ENCODE data around the gene EYA2. TPM values are rescaled to one million over a fixed set of nuclear protein-coding genes. Genes with fewer than 3 reads are reported as not detected.

The EYA2 gene
- total and polyA plus RNA-seq, 12 donors = 0.26 to 1.9 (median 0.70) TPM

DNA sequence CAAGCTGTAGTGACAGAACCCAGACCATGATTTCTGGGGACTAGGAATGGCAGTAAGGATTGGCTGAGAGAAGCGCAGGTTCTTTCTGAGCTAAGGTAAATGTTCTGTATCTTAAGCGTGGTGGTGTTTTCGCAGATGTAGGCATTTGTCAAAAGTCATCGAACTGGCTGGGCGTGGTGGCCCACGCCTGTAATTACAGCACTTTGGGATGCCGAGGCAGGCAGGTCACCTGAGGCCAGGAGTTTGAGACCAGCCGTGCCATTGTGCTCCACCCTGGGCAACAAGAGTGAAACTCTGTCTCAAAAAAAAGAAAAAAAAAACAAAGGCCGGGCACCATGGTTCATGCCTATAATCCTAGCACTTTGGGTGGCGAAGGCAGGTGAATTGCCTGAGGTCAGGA, 40.7 kb upstream of the EYA2 start:
- Histone ChIP-seq H3K9me3 (no peaks in the 10 kb centered on the region), H3K36me3 (no peaks in the 10 kb centered on the region), H3K4me1 (no peaks in the 10 kb centered on the region), H3K27me3 (peaks cover 0 to 24% (median 5%) of the 10 kb centered on the region in 7 donors), H3K4me3 (no peak overlapping the region), H3K27ac (no peak overlapping the region)
- DNase-seq (no peak), ATAC-seq (no peak)
- WGBS, 2 donors = 93 to 95% methylated on average over 10 of the region's 10 CpGs
- TF ChIP-seq, protein P1, sequence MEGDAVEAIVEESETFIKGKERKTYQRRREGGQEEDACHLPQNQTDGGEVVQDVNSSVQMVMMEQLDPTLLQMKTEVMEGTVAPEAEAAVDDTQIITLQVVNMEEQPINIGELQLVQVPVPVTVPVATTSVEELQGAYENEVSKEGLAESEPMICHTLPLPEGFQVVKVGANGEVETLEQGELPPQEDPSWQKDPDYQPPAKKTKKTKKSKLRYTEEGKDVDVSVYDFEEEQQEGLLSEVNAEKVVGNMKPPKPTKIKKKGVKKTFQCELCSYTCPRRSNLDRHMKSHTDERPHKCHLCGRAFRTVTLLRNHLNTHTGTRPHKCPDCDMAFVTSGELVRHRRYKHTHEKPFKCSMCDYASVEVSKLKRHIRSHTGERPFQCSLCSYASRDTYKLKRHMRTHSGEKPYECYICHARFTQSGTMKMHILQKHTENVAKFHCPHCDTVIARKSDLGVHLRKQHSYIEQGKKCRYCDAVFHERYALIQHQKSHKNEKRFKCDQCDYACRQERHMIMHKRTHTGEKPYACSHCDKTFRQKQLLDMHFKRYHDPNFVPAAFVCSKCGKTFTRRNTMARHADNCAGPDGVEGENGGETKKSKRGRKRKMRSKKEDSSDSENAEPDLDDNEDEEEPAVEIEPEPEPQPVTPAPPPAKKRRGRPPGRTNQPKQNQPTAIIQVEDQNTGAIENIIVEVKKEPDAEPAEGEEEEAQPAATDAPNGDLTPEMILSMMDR (IDR thresholded peaks at IDR 0.05) = no peak
- intact Hi-C loops (cut with DNase I) = no loop called here

GRCh38 chr20:46857061-46857831, 37.4 kb upstream of the EYA2 start:
- H3K4me1 ChIP-seq = no peaks in the 10 kb centered on the region
- H3K4me3 ChIP-seq = no peak overlapping the region
- no peak for DNase-seq
- intact Hi-C loops (cut with DNase I) = no loop called here
- H3K36me3 ChIP-seq = no peaks in the 10 kb centered on the region
- no peak for ATAC-seq
- WGBS, 2 donors = 66 to 68% methylated on average over 6 of the region's 6 CpGs
- H3K27me3 ChIP-seq = peaks cover 0 to 8% (median 0%) of the 10 kb centered on the region in 7 donors
- H3K27ac ChIP-seq = no peak overlapping the region
- TF ChIP-seq, protein P1 (IDR thresholded peaks at IDR 0.05) = no peak
- H3K9me3 ChIP-seq = peaks cover 0 to 15% (median 0%) of the 10 kb centered on the region in 11 donors

- TF ChIP-seq, protein P1 (IDR thresholded peaks at IDR 0.05) = no peak
- Histone ChIP-seq H3K27ac (no peak overlapping the region), H3K27me3 (peaks cover 0 to 47% (median 5%) of the 10 kb centered on the region in 7 donors), H3K4me1 (no peaks in the 10 kb centered on the region), H3K9me3 (peaks cover 0 to 31% (median 7%) of the 10 kb centered on the region in 11 donors), H3K4me3 (no peak overlapping the region), H3K36me3 (no peaks in the 10 kb centered on the region)
- DNase-seq (no peak), ATAC-seq (no peak)
- WGBS, 2 donors = 93% methylated on average over 4 of the region's 4 CpGs
- intact Hi-C loops (cut with DNase I) = no loop called here
Measured at GRCh38 chr20:46865824-46866223, 28.8 kb upstream of the EYA2 start.

DNA sequence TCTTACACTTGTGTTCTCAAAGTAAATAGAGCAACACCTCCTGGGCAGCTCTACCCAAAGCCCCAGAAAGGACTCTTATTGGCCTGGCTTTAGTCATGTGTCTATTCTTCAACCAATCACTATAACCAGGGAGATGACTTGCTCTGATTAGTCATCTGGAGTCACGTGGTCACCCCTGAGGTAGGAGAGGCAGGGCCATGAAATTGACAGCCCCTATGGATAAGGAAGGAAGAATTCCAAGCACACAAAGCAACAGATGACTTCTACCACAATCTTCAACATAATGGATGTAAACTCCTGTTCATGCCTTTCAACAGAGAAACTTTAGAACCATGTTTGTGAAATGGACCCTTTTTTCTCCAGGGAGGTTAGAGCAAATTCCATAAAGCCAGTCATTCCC, 24.6 kb upstream of the EYA2 start:
- Histone ChIP-seq H3K9me3 (peaks cover 0 to 20% (median 7%) of the 10 kb centered on the region in 11 donors), H3K36me3 (no peaks in the 10 kb centered on the region), H3K27me3 (peaks cover 0 to 49% (median 5%) of the 10 kb centered on the region in 7 donors), H3K27ac (no peak overlapping the region), H3K4me3 (no peak overlapping the region), H3K4me1 (no peaks in the 10 kb centered on the region)
- TF ChIP-seq, protein P1 (IDR thresholded peaks at IDR 0.05) = no peak
- intact Hi-C loops (cut with DNase I) = no loop called here
- WGBS, 2 donors = 65 to 75% methylated on average over 1 of the region's 1 CpG
- no peak for DNase-seq
- ATAC-seq = no peak
